NCI-H345 treated with DMSO at 0.1 percent for 48 hours (cell line): ENCODE results near the gene INHBC.
"Not testable (repeated sequence)": the region's sequence is repeated elsewhere in the genome, so short reads cannot be mapped to it uniquely, and the experiment has no call there.

Source experiments
- DNase-seq: peaks from one replicate; lab custom pipeline; 2025; ENCODE audit not compliant: unreplicated experiment; lab: John Stamatoyannopoulos, UW

INHBC gene

DNA sequence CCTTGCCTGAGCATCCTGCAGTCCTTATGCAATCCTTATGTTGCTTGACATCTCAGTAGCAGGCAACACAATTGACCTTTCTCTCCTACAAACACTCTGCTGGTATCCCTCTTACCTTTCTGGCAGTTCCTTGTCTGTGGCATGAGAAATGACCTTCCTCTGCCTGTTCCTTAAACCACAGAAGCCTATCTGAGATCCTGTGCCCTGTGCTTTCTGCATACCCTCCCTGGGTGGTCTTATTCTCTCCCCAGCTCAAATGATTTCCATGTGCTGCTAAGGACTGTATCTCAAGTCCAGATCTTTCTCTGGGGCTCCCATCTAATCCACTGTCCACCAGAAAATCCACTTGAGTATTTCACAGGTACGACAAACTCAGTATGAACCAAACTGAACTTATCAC, 47.1 kb downstream of the INHBC start:
- DNase-seq = no peak

DNA sequence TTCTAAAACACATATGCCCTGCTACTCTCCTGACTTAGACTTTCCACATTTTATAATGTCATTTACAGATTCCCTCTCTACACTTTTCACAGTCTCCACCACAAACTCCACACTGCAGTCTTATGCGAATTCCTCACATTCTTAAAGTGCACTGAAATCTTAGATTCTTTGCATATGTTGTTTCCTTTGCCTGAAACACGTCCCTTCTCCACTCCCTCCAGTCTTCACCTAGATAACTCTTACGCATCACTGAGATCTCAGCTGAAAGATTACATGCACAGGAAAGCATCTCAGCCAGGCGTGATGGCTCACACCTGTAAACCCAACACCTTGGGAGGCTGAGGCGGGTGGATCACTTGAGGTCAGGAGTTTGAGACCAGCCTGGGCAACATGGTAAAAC, 48.9 kb downstream of the INHBC start:
- DNase-seq = no peak

DNA sequence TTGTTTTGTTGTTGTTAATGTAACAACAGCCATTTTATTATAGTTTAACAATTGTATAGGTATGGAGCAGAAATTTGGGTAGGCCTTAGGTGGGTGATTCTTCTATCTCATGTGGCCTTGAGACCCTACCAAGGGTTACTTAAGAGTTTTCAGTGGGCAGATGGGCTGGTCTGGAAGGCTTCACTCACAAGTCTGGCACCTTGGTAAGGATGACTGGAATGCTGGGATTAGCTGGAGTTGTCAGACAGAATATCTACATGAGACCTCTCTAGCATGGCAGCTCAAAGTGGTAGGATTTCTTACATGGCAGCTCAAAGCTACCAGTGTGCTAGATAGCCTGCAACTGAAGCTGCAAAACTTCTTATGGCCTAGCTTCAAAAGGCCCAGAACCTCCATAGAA, 51.1 kb downstream of the INHBC start:
- DNase-seq = no peak

DNA sequence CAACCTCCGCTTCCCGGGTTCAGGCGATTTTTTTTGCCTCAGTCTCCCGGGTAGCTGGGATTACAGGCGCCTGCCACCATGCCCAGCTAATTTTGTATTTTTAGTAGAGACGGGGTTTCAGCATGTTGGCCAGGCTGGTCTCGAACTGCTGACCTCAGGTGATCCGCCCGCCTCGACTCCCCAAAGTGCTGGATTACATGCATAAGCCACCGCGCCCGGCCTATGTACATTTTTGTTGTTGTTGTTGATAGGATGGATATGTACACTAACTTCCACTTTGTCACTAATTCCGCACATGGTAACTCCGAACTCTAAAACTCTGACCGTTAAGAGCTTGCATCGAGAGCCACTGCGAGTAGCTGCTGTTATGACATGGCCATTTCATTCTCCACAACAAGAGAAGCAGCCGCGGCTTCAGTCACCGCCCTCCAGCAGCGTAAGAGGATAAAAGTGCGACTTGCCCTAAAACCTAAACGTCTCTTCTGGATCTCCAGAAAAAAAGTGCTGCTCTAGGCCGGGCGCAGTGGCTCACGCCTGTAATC, 52.5 kb downstream of the INHBC start:
- no peak for DNase-seq

DNA sequence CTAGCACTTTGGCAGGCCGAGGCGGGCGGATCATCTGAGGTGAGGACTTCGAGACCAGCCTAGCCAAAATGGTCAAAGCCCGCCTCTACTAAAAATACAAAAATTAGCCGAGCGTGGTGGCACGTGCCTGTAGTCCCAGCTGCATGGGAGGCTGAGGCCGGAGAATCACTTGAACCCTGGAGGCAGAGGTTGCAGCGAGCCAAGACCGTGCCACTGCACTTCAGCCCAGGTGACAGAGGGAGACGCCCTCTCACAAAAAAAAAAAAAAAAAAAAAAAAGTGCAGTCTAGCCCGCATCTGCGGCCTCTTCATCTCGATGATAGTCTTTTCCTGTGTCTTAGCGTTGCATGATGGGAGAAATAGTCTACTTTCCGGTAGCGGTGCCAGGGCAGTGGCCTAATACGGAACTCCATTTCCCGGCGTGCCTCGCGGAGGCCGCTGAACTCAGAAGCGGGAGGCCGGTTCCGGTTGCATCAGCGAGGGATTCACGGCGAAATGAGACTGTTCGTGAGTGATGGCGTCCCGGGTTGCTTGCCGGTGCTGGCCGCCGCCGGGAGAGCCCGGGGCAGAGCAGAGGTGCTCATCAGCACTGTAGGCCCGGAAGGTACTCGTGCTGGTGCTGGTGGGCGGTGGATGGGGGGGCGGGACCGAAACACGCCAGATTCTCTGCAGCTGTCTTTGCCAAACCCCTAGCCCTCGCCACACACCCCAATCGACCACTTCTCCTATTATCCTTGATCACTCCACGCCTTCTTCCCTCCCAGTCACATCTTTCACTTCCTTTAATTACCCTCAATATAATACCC, 53.2 kb downstream of the INHBC start, which contains the start of gene MARS1:
MARS1 (plus strand) TSS at position 472 of the 805 bp plus-strand sequence; CDS start at position 495, 23 bp downstream.
- DNase-seq = peak; percentile 93

DNA sequence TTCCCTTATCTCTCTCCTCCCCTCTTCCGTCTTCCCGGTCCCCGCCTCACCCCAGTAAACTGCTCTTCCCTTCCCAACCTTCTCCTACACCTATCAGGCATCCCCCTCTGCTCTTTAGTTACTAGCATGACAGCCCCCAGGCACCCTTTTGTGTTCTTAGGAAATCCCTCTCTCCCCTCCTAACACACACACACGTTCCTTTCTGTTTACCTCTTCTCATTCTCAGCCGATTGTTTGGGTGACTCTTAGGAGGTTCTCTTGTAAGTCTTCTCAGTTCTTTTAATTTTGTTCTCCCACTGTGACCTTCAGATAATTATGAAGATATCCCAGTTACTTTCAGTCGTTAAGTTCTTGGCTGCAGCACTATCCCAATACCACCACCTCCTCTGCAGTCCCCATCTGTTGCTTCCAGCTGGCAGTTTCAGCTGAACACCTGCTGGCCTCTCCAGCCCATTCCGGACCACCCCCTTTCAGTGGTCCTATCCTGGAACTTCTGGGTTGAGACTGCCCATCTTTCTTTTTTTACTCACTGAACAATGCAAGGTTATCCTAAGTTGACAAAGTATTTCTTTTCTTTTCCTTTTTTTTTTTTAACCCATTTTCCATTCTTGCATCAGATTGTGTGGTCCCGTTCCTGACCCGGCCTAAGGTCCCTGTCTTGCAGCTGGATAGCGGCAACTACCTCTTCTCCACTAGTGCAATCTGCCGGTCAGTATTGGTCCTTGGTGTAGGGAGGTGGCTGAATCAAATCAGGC, 54.0 kb downstream of the INHBC start:
- DNase-seq = no peak

DNA sequence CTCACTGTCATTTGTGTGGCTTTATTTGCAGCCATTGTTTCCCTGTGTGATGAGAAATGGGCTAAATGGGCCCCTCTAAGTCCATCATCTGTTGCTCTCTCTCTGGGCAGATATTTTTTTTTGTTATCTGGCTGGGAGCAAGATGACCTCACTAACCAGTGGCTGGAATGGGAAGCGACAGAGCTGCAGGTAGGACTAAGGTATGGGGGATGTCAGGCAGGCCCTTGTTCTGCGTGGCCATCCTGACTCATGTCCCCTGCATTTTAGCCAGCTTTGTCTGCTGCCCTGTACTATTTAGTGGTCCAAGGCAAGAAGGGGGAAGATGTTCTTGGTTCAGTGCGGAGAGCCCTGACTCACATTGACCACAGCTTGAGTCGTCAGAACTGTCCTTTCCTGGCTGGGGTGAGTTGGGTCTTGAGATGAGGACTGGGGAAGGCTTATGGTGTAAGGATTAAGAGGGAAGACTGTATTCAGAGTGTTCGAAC, 54.6 kb downstream of the INHBC start:
- DNase-seq = no peak

DNA sequence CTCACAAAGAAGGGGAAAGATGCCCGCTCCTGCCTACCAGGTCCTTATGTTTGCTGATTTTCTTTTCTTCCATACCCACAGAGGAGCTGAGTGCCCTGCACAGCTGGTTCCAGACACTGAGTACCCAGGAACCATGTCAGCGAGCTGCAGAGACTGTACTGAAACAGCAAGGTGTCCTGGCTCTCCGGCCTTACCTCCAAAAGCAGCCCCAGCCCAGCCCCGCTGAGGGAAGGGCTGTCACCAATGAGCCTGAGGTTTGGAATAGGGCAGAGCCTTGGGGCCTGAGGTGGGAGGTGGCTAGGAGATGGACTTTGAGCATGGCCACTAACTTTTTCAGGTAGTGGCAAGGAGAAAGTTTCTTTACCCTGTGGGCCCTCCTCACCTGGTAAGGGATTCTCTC, 55.5 kb downstream of the INHBC start:
- DNase-seq = no peak

DNA sequence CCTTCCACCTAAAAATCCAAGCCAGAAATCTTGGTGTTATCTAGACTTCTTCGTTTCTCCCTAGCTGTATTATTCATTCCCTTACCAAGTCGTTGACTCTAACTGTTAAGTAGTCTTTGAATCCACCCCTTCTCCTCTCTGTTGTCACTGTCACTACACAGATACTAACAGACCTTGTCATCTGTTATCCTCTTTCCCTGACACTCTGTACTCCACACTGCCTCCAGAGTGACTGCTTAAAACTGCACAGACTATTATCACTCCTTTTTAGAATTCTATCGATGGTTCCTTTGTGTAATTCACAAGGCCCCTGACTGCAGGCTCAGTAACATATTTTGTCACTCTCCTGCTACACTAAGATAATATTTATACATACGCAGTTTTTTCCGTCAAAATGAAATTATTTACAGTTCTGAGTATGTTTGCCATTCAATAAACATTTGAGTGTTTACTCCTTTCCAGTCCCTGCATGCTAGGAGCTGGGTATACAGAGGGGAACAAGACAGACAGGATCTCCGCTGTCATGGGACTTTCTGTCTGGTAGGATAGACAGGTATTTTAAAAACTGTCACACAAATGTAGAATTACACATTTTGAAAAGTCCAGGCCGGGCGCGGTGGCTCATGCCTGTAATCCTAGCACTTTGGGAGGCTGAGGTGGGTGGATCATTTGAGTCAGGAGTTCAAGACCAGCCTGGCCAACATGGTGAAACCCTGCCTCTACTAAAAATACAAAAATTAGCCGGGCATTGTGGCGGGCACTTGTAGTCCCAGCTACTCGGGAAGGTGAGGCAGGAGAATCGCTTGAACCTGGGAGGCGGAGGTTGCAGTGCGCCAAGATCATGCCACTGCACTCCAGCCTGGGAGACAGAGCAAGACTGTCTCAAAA, 57.1 kb downstream of the INHBC start:
- no peak for DNase-seq

DNA sequence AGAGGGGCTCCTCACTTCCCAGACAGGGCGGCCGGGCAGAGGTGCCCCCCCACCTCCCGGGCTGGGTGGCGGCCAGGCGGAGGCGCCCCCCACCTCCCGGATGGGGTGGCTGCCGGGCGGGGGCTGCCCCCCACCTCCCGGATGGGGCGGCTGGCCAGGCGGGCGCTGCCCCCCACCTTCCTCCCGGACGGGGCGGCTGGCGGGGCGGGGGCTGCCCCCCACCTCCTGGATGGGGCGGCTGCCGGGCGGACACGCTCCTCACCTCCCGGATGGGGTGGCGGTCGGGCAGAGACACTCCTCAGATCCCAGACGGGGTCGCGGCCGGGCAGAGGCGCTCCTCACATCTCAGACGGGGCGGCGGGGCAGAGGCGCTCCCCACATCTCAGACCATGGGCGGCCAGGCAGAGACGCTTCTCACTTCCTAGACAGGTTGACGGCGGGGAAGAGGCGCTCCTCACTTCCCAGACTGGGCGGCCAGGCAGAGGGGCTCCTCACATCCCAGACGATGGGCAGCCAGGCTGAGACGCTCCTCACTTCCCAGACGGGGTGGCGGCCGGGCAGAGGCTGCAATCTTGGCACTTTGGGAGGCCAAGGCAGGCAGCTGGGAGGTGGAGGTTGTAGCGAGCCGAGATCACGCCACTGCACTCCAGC, 60.6 kb downstream of the INHBC start:
- not testable (repeated sequence) for DNase-seq

DNA sequence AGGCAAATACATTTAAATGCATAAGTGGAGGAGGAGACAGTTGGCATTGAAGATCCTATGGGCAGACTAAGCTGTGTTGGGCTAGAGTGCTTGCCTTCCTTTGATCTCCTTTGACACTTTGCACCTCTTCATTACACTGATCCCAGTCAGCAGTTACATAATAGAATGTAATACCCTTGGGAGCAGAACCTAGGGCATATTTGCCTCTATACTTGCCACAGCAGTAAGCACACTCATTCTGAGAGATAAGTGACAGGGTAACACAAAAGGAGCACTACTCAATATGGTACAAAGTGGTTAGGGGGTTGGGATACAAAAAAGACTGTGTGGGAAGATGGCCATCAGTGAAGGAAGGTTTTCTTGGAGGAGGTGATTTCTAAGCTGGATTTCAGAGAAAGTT, 62.2 kb downstream of the INHBC start:
- no peak for DNase-seq

DNA sequence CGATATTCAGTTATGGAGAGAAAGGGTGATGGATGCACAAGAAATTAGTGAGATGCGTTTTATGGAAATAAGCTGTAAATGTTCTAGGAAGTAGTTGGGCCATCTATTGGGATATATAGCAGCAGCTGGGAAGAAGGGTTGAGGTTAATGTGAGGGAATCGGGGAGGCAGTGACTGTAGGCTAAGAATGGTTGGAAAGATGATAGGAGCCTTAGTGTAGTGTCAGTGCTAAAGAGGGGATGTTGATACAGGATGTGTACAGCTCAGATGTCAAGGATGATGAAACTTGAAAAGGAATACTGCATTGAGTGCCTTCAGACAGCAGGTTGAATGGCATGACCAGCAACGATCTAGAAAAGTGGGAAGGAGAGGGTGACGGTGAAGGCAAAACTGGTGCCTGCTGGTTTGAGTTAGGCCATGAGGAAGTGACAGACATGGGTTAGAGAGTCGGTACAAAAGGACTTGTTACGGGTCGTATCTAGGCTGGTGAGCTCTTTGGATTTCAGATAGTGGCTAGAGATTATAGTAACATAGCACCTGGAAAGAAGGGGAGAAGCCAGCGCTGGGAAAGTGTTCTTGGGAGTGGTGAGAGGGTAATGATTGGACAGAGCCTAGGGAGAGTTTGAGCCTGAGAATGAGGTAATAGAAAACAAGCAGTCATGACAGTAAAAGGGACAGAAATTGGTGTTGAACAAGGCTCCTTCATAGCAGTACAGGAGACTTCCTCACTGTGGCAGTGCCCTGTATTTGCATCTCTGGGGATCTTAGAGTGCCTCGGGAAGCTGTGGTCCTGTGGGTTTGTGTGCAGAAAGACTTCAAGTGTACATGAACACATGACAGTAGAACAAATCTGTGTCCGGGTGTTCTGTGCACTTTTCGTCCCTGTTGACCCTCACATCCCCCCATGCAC, 62.9 kb downstream of the INHBC start:
- DNase-seq = no peak

DNA sequence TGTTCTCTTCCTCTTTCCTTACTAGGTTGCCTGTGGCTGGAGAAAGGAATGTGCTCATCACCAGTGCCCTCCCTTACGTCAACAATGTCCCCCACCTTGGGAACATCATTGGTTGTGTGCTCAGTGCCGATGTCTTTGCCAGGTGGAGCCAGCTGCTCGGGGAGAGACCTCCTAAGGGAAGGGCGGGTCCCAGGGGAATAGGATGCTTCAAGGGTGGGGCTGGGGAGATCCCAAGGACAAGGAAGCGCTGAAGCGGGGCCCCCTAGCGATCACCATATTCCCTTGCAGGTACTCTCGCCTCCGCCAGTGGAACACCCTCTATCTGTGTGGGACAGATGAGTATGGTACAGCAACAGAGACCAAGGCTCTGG, 63.5 kb downstream of the INHBC start:
- no peak for DNase-seq

DNA sequence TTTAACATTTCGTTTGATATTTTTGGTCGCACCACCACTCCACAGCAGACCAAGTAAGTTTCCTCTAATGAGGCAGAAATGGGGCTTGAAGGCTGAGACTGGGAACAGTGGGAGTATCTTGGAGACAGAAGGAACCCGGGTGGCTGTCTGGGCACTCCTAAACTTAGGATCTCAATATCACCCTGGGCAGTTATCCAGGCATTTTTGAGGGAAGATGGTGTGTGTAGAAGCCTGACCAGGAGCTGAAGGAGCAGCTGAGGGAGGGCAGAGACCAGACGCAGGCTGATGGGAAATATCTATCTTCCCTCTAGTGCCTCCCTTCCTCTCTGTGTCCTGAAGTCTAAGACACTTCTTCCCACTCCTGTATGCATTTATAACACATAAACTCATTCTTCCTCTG, 64.0 kb downstream of the INHBC start:
- DNase-seq = no peak

DNA sequence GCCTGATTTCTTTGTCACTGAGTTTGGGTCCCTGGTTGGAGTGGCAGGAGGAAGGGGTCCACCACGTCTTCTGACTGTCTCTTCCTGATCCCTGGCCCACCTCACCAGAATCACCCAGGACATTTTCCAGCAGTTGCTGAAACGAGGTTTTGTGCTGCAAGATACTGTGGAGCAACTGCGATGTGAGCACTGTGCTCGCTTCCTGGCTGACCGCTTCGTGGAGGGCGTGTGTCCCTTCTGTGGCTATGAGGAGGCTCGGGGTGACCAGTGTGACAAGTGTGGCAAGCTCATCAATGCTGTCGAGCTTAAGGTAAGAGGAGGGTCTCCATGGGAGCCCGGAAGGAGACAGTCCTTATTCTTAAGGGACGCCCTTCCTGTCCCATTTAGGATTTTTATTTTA, 65.6 kb downstream of the INHBC start:
- no peak for DNase-seq
